GM12864 (cell line): ENCODE results near the gene MPPED1.

Source experiments
- DNase-seq: peaks from one replicate; pipeline ENCODE4 v3.0.0-alpha.2; 2011; ENCODE audit warnings: low read depth
- H3K4me3 ChIP-seq: 2 replicates; pipeline ENCODE4 v1.5.1; 2011; ENCODE audit warnings: mild to moderate bottlenecking, low read depth, low read length, control low read depth
- CTCF ChIP-seq: IDR thresholded peaks from 2 replicates; pipeline ENCODE4 v1.5.1; 2011; ENCODE audit warnings: low read depth, mild to moderate bottlenecking, moderate library complexity, low read length, control low read depth, inconsistent platforms; ENCODE audit errors: missing control alignments

MPPED1 gene

DNA sequence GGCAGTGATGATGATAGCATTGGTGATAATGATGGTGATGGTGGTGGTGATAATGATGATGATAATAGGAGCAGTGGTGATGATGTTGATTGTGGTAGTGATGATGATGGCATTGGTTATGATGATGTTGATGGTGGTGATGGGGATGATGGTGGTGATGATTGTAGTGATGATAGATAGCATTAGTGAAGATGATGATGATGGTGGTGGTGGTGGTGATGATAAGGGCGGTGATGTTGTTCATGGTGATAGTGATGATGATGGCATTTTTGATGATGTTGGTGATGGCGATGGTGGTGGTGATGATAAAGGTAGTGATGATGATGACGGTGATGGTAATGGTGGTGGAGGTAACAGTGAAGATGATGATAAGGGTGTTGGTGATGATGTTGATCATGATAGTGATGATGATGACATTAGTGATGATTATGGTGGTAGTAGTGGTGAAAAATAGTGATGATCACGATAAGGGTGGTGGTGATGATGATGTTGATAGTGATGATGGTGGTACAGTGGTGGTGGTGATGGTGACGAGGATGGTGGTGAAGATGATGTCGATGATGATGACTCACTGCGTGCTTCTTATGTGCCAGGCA is 93.0 kb downstream of the MPPED1 start:
- H3K4me3 ChIP-seq, result no peak overlapping the region
- TF ChIP-seq CTCF, result no peak
- DNase-seq, result no peak

GRCh38 chr22:43505423-43505822 is 93.6 kb downstream of the MPPED1 start:
- H3K4me3 ChIP-seq, result no peak overlapping the region
- no peak for TF ChIP-seq CTCF
- no peak for DNase-seq

- DNase-seq, result no peak
- no peak for TF ChIP-seq CTCF
- H3K4me3 ChIP-seq, result no peak overlapping the region
These were observed 94.1 kb downstream of the MPPED1 start for GRCh38 chr22:43505896-43506295.

- no peak for TF ChIP-seq CTCF
- no peak overlapping the region for H3K4me3 ChIP-seq
- DNase-seq, result no peak
These were observed 94.7 kb downstream of the MPPED1 start for GRCh38 chr22:43506487-43506886.

DNA sequence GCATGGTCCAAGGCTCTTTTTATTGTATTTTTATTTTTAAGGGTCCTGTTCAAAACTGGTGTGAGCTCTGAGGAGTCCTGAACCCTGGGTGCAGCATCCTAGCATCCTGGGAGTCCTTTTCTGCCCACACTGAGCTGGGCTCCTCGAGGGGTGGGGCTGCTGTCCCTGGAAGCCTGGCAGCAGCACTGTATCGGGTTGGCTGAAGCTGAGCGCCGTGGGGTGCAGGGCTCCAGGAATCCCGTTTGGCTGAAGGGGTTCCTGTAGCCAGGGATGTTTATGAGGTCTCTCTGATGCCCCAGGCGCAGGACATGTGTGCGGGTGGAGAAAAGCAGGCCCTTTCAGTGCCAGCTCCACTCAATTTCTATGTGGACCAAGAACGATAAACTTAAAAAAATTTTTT is 95.4 kb downstream of the MPPED1 start:
- H3K4me3 ChIP-seq, result no peak overlapping the region
- no peak for TF ChIP-seq CTCF
- DNase-seq, result no peak

GRCh38 chr22:43508489-43508888 is 96.7 kb downstream of the MPPED1 start:
- no peak for TF ChIP-seq CTCF
- H3K4me3 ChIP-seq, result no peak overlapping the region
- no peak for DNase-seq

GRCh38 chr22:43509337-43509736 is 97.5 kb downstream of the MPPED1 start:
- TF ChIP-seq CTCF, result no peak
- no peak for DNase-seq
- no peak overlapping the region for H3K4me3 ChIP-seq
